Dermis microvascular lymphatic vessel endothelial cell (primary cell): ENCODE results near the gene BUB1. TPM values are rescaled to one million over a fixed set of nuclear protein-coding genes. Genes with fewer than 3 reads are reported as not detected.
"Not testable (repeated sequence)": the region's sequence is repeated elsewhere in the genome, so short reads cannot be mapped to it uniquely, and the experiment has no call there.

Experiments used
- DNase-seq, 2 donors: peaks; one replicate each; pipeline versions ENCODE4 v3.0.0 to v3.0.0-alpha.2; 2010; ENCODE audit warnings: low read depth in 2 of 2
- total RNA-seq: library from RNA; depleted of rRNA; stranded (reverse); fragments of >200 nt; gene quantifications from 2 replicates; pipeline ENCODE4 v1.2.1, GENCODE V29; 2014

BUB1 gene
- total RNA-seq, 1 donor from 2014 or later: 25.8 TPM

GRCh38 chr2:110603917-110604591 lies 73.8 kb downstream of the BUB1 start:
- not testable (repeated sequence) for DNase-seq

GRCh38 chr2:110602139-110602538 lies 75.7 kb downstream of the BUB1 start:
- DNase-seq: not testable (repeated sequence)

- not testable (repeated sequence) for DNase-seq
These were observed 85.9 kb downstream of the BUB1 start for GRCh38 chr2:110591973-110592372.

GRCh38 chr2:110589677-110590330 lies 88.1 kb downstream of the BUB1 start:
- DNase-seq: not testable (repeated sequence)

- DNase-seq: not testable (repeated sequence)
These were observed 89.3 kb downstream of the BUB1 start for GRCh38 chr2:110588520-110588919.

Other genes with a start within 250 kb of the BUB1 start
- gene LIMS4, start 205.2 kb downstream of the BUB1 start, total RNA-seq: 20.8 and 80.8 TPM in 2 replicates
- 19.2 and 27.0 TPM in 2 replicates for gene RGPD6, start 100.8 kb downstream of the BUB1 start, total RNA-seq
- not detected in 2 replicates for gene ACOXL, start 54.5 kb upstream of the BUB1 start, total RNA-seq